Ishikawa (cell line): ENCODE data around the gene KIAA0513.

Experiments
- CEBPB ChIP-seq: IDR thresholded peaks from 2 replicates; pipeline ENCODE4 v1.6.1; 2012
- CREB1 ChIP-seq: IDR thresholded peaks from 2 replicates; pipeline ENCODE4 v1.6.1; 2012; ENCODE audit warnings: low read depth
- EGR1 ChIP-seq: IDR thresholded peaks from 2 replicates; pipeline ENCODE4 v1.6.1; 2012
- EP300 ChIP-seq: IDR thresholded peaks from 2 replicates; pipeline ENCODE4 v1.6.1; 2012; ENCODE audit warnings: borderline replicate concordance
- FOXM1 ChIP-seq: IDR thresholded peaks from 2 replicates; pipeline ENCODE4 v1.6.1; 2012; ENCODE audit warnings: low read depth, borderline replicate concordance
- MAX ChIP-seq: IDR thresholded peaks from 2 replicates; pipeline ENCODE4 v1.6.1; 2012
- NFIC ChIP-seq: IDR thresholded peaks from 2 replicates; pipeline ENCODE4 v1.6.1; 2012
- RAD21 ChIP-seq: IDR thresholded peaks from 2 replicates; pipeline ENCODE4 v1.6.1; 2012; ENCODE audit warnings: low read depth
- REST ChIP-seq: IDR thresholded peaks from 2 replicates; pipeline ENCODE4 v1.6.1; 2012; ENCODE audit warnings: low read depth, mild to moderate bottlenecking
- TAF1 ChIP-seq: IDR thresholded peaks from 2 replicates; pipeline ENCODE4 v1.6.1; 2012; ENCODE audit warnings: low read depth, mild to moderate bottlenecking
- TCF12 ChIP-seq: IDR thresholded peaks from 2 replicates; pipeline ENCODE4 v1.6.1; 2012; ENCODE audit warnings: low read depth
- TEAD4 ChIP-seq: IDR thresholded peaks from 2 replicates; pipeline ENCODE4 v1.6.1; 2012
- USF1 ChIP-seq: IDR thresholded peaks from 2 replicates; pipeline ENCODE4 v1.6.1; 2012
- YY1 ChIP-seq: IDR thresholded peaks from 2 replicates; pipeline ENCODE4 v1.6.1; 2012; ENCODE audit warnings: low read depth
- ZBTB7A ChIP-seq: IDR thresholded peaks from 2 replicates; pipeline ENCODE4 v1.6.1; 2012; ENCODE audit warnings: low read depth

Gene KIAA0513

GRCh38 chr16:85069171-85069570 is 41.6 kb downstream of the KIAA0513 start:
- TF ChIP-seq CEBPB (no peak), EP300 (no peak)

GRCh38 chr16:85072076-85072860 is 44.7 kb downstream of the KIAA0513 start:
- TF ChIP-seq MAX, result no peak
- no peak for TF ChIP-seq FOXM1
- TF ChIP-seq REST, result no peak
- TF ChIP-seq TEAD4, result no peak
- no peak for TF ChIP-seq YY1
- no peak for TF ChIP-seq EGR1
- TF ChIP-seq USF1, result no peak
- TF ChIP-seq NFIC, result no peak
- TF ChIP-seq RAD21, result no peak
- TF ChIP-seq TCF12, result no peak
- no peak for TF ChIP-seq TAF1
- TF ChIP-seq ZBTB7A, result no peak
- no peak for TF ChIP-seq EP300

GRCh38 chr16:85072947-85073346 is 45.4 kb downstream of the KIAA0513 start:
- no peak for TF ChIP-seq REST
- no peak for TF ChIP-seq USF1
- TF ChIP-seq CEBPB, result no peak
- no peak for TF ChIP-seq ZBTB7A
- no peak for TF ChIP-seq NFIC
- no peak for TF ChIP-seq EGR1
- TF ChIP-seq EP300, result no peak
- no peak for TF ChIP-seq CREB1
- TF ChIP-seq TCF12, result no peak
- no peak for TF ChIP-seq FOXM1
- TF ChIP-seq TAF1, result no peak
- TF ChIP-seq TEAD4, result no peak
- no peak for TF ChIP-seq MAX
- no peak for TF ChIP-seq RAD21
- TF ChIP-seq YY1, result no peak

- TF ChIP-seq MAX, result no peak
- TF ChIP-seq CEBPB, result no peak
- no peak for TF ChIP-seq USF1
- no peak for TF ChIP-seq EP300
- no peak for TF ChIP-seq ZBTB7A
- no peak for TF ChIP-seq FOXM1
- no peak for TF ChIP-seq CREB1
- no peak for TF ChIP-seq TAF1
- no peak for TF ChIP-seq REST
- no peak for TF ChIP-seq NFIC
- TF ChIP-seq YY1, result no peak
- TF ChIP-seq EGR1, result no peak
- TF ChIP-seq RAD21, result no peak
Observed at GRCh38 chr16:85074225-85074914, 46.8 kb downstream of the KIAA0513 start.
